Measurements from ENCODE around the gene ZNF232.
"Not testable (repeated sequence)": the region's sequence is repeated elsewhere in the genome, so short reads cannot be mapped to it uniquely, and the experiment has no call there.

Gene ZNF232

GRCh38 chr17:5111402-5112204 is at the start of gene ZNF232:
TSS of gene ZNF232 (minus strand) at chr17:5111878. CDS start at chr17:5111822, 56 bp downstream.
- peak; percentile 92 to 94 for DNase-seq
- TF ChIP-seq GATA1 (IDR thresholded peaks at IDR 0.05; ENCODE audit: low read depth, low read length) (no peak), POLR2A (IDR thresholded peaks at IDR 0.05; ENCODE audit: low read length) (peak; percentile 73)

DNA sequence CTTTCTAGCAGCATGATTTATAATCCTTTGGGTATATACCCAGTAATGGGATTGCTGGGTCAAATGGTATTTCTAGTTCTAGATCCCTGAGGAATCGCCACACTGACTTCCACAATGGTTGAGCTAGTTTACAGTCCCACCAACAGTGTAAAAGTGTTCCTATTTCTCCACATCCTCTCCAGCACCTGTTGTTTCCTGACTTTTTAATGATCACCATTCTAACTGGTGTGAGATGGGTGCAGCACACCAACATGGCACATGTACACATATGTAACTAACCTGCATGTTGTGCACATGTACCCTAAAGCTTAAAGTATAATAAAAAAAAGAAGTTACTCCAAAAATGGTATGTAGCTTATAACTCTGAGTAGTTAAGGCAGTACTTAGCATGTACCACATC is 49.0 kb upstream of the ZNF232 start:
- not testable (repeated sequence) for DNase-seq

DNA sequence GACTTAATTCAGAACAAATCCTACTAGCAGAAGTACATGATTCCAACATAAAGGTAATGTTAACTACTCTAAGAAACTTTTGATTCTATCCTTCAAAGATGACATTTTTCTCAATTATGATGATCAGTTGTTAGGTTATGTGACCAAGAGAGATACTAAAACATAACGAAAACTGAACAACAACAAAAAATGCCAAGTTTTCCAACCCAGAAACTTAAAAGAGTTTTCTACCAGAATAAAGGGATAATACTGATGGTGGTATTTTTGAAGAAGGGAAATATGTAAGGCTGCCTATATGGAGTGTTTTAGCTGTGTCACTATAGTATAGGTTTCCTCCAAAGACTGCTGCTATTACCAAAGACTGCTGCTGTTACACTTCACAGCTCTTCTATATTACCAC is 34.4 kb upstream of the ZNF232 start:
- DNase-seq = not testable (repeated sequence)

DNA sequence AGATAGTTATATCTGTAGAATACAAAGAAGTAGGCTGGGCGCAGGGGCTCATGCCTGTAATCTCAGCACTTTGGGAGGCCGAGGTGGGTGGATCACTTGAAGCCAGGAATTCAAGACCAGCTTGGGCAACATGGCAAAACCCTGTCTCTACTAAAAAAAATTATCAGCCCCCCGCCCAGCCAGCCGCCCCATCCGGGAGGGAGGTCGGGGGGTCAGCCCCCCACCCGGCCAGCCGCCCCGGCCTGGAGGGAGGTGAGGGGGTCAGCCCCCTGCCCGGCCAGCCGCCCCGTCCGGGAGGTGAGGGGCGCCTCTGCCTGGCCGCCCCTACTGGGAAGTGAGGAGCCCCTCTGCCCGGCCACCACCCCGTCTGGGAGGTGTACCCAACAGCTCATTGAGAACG is 31.2 kb upstream of the ZNF232 start:
- DNase-seq = not testable (repeated sequence)

DNA sequence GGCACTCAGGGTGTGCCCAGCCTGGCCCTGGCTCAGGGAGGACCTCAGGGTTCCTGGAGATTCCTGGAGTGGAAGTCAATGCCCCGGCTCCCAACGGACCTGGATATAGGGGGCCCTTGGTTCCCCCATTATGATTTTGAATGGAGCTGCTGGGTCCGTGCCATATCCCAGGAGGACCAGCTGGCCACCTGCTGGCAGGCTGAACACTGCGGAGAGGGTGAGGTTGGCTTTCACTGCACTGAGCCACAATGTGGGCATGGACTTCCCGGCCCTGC is 27.7 kb upstream of the ZNF232 start:
- no peak for TF ChIP-seq GATA1 (IDR thresholded peaks at IDR 0.05; ENCODE audit: low read depth, low read length)
- no peak for TF ChIP-seq POLR2A (IDR thresholded peaks at IDR 0.05; ENCODE audit: low read length)
- no peak for DNase-seq

GRCh38 chr17:5138616-5139457 is 27.2 kb upstream of the ZNF232 start:
- TF ChIP-seq POLR2A (IDR thresholded peaks at IDR 0.05; ENCODE audit: low read length) = no peak
- TF ChIP-seq GATA1 (IDR thresholded peaks at IDR 0.05; ENCODE audit: low read depth, low read length) = no peak
- no peak for DNase-seq

DNA sequence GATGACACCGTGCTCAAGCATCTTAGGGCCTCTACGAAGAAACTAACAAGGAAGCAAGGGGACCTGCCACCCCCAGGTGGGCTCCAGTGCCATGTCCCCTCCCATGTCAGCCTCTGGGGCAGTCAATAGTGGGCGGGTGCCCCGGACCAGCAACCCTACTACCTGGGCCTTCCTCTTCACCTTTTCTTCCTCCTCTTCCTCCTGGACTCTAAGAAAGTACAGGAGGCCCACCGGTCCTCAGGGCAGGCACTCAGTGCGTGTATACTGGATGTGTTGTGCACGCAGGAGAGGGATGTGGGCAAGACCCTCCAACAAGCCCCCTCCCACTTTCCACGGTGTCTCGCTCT is 26.5 kb upstream of the ZNF232 start:
- not testable (repeated sequence) for DNase-seq

DNA sequence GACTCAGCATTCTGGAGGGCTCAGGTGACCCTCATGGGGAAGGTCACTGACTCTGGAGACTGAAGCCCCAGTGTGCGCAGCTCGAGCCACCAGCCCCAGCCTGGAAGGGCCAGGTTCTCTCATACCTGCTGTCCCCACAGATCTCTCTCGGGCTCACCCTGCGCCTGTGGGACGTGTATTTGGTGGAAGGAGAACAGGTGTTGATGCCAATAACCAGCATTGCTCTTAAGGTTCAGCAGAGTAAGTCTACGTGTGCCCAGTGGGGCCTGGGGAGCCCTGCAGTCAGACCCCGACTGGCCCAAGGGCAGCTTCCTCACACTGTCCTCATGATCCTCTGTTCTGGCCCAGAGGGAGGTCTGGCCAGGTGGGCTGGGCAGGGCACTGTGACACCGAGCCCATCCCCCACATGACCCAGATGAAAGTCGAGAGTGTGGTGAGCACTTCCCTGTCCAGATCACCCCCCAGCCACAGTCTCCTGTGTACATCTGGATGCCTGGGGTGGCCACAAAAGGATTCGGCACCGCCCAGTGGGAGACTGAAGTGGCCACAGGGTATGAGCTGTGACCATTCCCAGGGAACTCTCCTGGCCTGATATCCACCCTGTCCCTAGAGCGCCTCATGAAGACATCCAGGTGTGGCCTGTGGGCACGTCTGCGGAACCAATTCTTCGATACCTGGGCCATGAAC is 26.0 kb upstream of the ZNF232 start:
- DNase-seq = not testable (repeated sequence)

DNA sequence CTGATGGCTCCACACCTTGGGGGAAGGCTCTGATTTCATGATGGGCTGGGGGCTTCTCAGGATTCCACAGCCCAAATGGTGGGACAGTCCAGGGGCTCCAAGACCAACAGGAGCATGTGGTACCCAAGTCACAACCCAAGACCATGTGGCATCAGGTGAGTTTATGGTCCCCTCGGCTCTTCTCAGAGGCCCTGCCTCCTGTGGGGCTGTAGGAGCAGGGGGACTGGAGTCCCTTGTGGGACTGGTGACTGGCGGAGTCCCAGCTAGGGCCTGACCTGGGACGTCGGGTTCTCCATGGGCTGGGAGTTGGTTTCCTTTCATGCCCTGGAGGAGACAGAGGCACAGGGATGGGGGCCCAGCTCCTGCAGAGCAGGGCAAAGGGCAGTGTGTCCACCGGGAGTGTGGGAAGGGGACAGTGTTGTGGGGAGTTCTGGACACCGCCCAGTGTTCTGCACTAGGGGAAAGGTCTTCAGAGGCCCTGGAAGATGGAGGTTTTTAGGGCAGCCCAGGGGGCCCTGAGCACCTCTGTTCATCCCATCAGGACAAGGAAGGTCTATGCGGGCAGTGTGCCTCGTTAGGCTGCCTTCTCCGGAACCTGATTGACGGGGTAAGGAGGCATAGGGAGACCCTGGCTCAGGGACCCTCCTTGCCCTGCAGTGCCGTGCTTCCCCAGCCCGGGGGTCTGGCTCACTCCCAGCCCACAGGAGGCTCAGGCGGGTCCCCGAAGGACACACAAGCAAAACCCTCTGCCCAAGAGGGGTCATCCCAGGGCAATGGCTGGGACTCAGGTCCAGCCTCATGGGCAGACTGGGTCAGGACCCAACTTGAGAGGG is 25.1 kb upstream of the ZNF232 start:
- not testable (repeated sequence) for DNase-seq

DNA sequence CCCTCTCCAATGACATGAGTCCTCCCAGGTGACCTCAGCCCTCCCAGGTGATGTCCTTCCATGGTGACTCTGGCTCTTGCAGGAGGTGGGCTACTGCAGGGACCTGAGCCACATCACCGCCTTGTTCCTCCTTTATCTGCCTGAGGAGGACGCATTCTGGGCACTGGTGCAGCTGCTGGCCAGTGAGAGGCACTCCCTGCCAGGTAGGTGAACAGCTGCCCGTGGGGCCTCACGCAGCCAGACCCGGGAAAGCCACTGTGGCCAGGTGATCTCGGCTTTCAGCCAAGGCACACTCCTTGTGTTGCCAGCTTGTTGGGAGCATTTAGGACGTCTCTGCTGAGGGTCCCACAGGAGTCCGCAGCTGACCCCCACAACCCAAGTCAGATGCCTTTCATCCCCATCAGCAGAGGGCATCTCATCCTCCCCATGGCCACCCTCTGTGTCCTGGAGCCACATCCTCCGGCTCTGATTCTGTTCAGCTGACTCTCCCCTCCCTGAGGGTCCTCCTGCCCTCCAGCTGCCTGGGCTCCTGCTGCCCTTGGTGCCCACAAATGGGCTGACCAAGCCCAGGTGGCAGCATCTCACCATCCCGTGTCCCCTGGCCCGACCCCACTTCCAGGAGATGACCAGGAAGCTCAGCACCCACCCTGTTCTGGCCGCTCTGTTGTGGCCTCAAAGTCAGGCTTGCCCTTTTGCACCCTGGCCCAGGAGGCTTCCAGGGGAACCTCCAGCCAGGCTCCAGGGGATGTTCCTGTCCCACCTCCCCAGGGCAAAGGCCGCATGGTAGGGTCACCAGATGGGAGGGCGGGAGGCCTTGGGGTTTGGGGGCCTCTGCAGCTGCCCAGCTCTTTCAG is 24.3 kb upstream of the ZNF232 start:
- no peak for TF ChIP-seq GATA1 (IDR thresholded peaks at IDR 0.05; ENCODE audit: low read depth, low read length)
- DNase-seq = no peak

DNA sequence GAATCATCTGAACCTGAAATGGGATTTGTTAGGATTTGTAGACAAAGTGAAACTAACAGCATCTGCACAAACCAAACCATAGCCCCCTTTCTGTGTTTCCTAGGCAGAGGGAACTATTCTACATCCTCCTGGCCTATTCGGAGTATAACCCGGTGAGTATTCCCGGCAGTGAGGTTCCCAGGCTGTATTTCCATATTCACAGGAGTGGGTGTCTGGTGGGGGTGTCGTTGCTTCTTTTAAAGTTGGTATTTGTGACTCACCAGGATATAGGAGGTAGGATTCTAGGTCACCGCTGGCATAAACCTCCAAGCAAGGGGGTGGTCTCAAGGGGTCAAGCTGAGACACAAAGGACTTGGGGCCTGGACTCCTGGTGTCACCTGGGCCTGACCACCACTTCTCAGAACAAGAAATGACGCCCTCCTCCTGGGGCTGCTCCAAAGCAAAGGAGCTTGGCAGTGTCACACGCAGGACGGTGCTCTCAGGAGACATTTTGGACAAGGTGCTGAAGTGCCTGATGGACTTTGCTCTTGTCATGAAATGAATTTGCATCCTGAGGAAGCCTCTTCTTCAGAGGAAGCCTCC is 23.5 kb upstream of the ZNF232 start:
- not testable (repeated sequence) for DNase-seq

GRCh38 chr17:5134571-5134970 is 22.9 kb upstream of the ZNF232 start:
- DNase-seq = not testable (repeated sequence)

GRCh38 chr17:5133961-5134360 is 22.3 kb upstream of the ZNF232 start:
- DNase-seq = not testable (repeated sequence)

DNA sequence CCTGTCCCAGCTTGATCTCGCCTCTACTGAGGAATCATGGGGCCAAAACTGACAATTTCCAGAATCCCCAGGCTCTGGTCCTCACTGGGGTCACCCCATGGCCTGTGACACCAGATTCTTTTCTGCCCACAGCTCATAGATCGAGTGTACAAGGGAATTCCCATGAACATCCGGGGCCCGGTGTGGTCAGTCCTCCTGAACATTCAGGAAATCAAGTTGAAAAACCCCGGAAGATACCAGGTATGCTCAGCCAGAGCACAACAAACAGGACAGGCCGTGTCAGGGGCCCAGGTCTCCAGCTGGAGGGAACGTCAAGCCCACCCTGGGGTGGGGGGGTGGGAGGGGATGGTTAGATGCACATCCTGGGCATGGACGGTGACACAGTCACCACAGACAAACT is 21.6 kb upstream of the ZNF232 start:
- TF ChIP-seq POLR2A (IDR thresholded peaks at IDR 0.05; ENCODE audit: low read length) = no peak
- TF ChIP-seq GATA1 (IDR thresholded peaks at IDR 0.05; ENCODE audit: low read depth, low read length) = no peak

DNA sequence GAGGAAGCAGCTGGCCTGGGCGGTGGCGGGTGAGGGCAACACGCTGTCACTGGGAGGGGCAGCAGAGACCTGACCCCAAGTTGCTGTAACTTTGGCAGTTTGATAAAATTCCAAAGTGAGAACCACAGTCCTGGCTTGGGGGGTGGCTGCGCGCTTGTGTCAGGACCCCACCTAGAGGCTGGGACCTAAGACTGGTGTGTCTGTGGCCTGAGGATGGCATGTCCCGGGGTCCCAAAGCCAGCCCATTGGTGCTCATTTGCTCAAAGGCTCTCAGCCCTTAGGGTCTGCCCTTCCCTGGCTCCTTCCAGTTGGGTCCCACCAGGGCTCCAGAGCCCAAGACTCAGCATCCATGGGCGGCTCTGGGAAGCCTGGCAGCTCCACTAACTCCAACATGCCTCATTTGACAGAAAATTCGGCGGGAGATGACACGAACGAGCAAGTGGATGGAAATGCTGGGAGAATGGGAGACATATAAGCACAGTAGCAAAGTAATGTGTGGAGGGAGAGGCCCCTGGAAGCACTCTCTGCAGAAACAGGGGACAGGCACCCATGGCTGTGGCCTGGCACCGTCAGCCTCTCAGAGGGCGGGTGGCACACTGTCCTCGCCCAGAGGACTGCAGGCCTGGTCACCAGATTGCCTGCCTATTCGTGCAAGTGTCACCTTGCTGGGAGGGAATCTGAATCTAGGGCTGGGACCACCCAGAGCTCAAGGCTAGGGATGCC is 21.0 kb upstream of the ZNF232 start:
- DNase-seq = not testable (repeated sequence)

More for the DNA sequence above, 21.6 kb upstream of the ZNF232 start:
- DNase-seq = no peak

DNA sequence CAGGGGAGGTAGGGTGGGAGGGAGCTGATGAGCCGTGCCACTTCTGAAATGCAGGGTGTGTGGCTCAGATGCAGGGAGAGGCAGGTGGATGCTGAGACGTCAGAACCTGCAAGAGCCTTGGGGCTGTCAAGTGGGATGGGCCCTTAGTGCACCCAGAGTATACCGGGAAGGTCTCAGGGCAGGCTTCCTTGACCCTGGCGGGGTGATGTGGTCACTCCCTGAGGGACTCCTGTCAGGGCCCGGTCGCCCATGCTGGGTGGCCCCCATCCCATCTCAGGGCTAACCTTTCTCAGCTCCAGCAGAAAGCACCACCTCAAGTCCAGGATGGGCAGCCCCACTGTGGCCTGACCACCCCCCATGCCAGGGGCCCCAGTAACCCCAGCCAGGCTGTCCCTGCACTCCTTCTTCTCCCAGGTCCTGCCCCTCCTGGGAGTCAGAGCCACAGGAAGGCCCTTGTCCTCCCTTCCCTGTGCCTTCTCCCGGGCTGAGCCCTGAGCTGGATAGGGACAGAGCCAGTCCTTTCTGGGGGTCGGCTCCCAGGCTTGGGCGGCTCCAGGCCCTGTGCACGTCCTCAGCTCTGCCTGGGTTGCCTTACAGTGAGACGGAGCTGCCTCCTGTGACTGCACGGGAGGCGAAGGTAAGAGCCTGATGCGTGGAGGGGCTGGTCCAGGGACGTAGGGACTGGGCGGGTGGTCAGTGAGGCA is 20.3 kb upstream of the ZNF232 start:
- DNase-seq = not testable (repeated sequence)

All from erythroblast (primary cell).